Activated CD8-positive, alpha-beta memory T cell treated with anti-CD3 and anti-CD28 coated beads, Interleukin-2, amount 50 U/mL, for 48 hours (primary cell): ENCODE measurements around the gene CCDC187.

Source experiments
- DNase-seq: peaks from one replicate; pipeline ENCODE4 v3.0.0-alpha.2; 2020

Gene CCDC187

DNA sequence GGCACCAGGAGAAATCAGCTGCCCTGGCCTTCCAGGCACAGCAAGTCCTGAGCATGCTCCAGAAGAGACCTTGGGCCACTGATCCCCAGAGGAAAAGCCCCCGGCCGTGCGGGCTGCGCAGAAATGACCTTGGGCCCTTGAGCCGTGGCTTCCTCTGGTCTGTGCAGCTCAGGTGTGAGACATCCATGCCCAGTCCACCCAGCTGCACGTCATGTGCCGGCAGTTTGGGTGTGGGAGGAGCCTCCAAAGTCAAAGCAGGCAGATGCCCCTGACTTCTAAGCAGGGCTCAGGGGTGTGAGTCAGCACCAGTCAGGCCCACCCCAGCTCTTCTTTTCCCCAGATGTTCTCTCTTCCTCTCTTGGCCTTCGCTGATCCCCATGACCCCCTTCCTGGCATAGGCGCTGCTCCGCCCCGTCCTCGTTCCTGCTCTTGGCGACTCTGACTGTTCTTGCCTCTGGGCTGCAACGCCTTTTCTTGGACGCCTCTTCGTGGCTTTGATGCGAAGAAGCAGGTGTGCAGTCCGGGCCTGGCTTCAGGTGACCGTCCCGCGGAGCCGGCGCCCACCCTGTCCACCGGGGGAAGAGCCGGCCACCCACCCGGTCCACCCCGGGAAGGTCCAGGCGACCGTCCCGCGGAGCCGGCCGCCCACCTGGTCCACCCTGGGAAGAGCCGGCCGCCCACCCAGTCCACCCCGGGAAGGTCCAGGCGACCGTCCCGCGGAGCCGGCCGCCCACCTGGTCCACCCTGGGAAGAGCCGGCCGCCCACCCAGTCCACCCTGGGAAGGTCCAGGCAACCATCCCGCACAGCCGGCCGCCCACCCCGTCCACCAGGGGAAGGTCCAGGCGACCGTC lies 52.4 kb downstream of the CCDC187 start:
- no peak for DNase-seq

DNA sequence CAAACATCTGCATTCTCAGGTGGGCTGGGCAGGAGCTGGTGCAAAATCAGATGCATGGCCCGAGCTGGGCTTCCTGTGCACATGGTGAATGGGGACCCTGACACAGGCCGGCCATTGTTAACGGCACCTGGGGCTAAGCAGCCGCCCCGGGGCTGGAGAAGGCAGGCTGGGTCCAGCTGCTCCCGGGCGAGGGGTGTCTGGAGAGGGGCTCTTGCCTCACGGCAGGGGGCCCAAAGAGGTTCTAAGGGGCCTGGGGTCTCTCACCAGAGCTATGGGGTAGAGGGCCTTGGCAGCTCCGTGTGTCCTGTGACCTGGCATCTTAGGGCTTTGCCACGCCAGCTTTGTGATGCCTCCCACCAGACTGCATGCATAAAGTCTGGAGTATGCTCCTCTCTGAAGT lies 53.2 kb downstream of the CCDC187 start:
- DNase-seq: no peak

DNA sequence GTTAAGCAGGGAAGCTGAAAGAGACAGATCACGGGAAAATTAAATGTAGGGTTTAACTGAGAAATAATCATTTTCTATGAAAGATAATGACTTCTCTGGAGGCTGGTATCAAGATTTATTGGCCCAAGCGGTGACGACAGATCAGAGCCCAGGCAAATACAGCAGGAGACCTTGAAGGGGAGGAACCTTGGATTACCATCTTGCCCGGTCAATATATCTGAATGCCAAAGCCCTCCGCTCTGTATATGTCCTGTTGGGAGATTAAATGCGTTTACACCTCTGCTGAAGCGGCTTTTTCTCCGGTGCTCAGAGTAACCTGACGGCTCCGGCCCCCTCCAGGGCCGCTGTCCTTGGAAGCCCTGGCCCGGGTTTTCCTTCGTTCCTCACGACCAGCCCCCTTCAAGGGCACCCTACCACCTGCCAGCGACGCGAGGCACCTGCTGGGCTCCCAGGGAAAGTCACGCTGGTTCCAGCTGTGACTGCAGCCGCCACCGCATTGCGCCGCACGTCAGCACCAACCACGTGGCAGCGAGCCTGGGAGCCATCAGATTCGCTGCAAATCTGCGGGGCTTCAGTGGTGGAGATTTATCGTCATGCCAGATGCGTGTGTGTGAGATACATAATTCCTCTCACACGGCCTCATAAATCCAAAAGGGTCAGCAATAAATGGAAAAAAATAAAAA lies 53.9 kb downstream of the CCDC187 start:
- no peak for DNase-seq

DNA sequence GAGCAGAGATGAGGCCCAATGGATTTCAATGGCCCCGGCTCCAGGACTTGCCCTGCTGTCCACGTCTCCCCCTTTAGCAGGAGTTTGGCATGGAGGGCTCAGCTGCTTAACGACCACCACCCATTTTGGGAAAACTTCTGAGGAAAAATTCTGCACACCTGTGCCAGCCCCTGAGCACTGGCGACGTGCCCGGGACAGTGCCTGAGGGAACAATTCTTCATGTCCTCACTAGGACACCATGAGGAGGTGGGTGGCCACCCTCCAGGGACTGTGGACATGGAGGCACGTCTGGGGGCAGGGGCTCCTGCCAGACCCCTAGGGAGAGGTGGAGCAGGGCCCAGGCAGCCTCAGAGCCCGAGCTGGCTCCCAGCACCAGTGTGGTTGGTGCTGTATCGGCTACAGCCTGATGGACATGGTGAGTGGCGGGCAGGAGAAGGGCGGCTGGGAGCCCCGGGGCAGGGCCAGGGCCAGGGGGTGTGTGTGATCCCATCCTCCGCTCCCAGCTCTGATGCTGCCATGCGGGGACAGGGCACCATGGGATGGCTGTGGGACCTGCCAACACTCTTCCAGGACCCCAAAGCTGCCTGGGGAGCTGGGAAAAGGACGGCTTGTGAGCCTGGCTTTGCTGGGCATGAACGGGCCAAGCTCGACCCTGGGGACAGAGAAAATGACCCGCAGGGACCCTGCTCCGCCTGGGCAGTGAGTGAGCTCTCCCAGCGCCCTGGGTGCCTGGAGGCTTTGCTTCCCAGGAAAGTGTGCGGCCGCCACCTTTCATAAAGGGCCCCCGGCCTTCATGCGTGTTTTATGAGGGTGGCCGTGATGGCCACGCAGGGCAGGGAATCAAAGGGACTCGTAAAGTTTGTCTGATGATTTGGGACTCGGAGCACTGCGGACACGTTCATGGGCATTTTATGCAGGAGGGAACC lies 54.7 kb downstream of the CCDC187 start:
- no peak for DNase-seq

DNA sequence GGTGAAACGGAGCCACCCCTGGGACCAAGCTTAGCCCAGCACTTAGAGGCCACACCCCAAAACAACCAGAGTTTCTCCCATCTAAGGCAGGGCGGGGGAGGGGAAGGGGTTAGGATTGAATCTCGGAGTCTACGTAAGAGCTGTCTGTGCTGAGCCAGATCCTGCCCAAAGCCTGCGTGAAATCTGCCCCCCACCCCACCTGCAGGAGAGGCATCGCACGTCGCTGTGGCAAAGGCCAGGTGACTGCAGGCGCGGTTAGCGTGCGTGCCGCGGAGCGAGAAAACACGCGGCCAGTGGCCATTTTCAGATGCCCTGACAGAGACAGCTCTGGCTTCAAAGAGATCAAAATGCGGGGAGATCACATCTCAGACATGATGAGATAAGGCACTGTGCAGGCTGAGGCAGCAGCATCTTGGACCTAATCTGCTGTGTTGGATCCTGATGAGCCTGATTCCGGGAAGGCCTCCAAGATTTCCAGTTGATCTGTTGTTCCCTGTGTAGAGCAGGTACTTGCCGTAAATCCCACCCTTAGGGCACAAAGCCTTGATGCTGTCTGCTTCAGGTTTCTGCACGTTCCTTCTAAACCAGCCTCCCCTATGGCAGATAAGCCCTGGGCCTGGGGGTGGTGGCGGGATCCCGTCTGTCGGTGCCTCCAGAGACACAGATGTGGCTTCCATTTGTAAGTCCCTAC lies 55.8 kb downstream of the CCDC187 start:
- DNase-seq: no peak

DNA sequence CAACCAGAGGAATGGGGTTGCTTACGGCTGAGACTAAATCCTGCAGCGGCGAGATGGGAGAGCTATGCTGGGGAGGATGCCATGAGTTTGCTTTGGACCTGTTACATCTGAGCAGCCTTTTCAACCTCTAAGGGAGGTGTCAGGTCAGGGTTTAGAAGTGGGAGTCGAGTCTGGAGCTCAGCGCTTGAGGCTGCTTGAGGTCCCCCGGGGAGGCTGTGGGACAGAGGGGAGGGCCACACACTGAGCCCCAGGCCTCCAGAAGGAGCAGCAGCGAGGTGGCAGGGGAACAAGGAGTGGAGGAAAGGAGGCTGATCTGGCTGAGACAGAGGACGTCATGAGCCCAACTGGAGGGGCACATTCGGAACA lies 56.4 kb downstream of the CCDC187 start:
- DNase-seq: no peak

DNA sequence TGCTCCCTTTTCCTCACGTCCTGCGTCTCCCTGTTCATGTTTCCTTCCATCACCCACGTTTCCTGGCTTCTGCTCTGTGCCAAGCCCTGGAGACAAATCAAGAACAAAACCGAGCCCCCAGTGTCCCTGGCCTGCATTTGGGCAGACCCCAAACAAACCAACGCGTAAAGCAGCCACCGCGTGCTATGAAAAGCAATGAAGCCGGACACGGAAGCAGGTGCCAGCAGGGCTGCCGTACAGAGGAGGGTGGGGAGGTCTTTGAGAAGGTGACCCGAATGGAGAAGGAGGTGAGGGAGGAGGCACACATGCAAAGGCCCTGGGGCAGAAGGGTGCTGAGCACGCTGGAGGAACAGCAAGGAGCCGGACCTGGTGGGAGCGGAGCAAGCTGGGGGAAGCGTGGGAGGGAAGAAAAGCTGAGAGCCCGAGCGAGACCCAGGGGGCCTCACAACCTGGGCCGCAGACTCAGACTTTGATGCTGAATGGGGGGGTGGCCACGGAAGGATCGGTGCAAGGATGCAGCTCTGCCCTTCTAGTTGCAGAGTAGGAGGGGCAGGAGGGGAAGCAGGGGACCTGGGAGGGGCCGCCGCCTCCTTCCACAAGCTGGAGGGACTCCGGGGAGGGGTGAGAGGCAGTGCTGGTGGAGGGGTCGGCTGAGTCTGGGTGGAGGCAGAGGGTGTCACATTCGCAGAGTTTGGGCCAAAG lies 56.9 kb downstream of the CCDC187 start:
- DNase-seq: no peak

DNA sequence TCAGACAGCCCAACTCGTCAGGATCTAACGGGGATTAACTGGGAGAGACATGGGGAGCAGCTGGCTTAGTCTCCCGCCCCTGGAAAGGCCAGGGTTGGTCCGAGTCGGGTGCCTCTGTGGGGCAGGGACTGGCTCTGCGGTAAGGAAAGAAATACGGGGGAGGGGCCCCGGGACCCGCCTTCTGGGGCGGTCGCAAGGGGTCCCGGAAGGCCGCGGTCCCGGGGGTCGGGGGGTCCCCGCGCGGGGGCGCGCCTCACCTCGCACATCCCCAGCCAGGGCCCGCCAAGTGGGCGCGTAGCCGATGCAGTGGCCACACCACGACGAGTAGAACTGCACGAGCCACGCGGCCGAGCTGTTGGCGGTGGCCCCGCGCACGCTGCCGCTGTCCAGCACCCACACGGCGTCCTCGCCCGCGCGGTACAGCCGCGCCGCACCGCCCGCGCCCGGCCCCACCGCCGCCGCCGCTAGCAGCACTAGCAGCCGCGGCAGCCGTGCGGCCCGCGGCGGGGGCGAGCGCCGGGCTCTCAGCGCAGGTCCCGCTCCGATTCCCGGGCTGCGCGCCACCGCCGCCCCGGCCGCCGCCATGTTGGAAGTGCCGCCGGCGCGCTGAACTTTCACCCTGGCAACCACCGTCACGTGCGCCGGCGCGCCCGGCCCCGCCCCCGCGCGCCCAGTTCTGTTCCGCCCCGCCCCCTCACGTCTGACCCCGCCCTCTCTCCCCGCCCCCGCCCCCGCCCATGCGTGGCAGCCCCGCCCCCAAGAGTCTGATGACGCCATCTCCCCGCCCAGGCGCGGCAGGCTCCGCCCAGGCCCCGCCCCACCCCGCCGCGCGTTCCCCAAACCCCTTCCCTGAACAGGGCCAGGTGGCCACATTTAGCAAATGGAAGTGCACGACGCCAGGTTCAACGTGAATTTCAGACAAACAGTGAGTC lies 58.4 kb downstream of the CCDC187 start, which contains the start of gene QSOX2:
QSOX2 (minus strand) TSS at position 594 of the 932 bp plus-strand sequence; CDS start at position 585, 9 bp downstream.
- peak; percentile 94 for DNase-seq

DNA sequence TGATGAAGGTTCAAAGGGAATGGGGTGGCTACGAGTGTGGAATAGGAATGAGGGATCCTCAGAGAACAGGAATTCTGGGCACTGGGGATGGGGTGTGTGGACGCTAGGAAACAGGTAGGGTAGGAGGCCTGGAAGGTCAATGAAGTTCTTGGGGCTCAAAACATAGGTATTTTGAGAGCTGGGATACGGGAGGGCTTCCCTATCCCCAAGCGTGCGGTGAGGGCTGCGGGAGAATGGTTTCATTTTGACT lies 59.0 kb downstream of the CCDC187 start:
- no peak for DNase-seq

DNA sequence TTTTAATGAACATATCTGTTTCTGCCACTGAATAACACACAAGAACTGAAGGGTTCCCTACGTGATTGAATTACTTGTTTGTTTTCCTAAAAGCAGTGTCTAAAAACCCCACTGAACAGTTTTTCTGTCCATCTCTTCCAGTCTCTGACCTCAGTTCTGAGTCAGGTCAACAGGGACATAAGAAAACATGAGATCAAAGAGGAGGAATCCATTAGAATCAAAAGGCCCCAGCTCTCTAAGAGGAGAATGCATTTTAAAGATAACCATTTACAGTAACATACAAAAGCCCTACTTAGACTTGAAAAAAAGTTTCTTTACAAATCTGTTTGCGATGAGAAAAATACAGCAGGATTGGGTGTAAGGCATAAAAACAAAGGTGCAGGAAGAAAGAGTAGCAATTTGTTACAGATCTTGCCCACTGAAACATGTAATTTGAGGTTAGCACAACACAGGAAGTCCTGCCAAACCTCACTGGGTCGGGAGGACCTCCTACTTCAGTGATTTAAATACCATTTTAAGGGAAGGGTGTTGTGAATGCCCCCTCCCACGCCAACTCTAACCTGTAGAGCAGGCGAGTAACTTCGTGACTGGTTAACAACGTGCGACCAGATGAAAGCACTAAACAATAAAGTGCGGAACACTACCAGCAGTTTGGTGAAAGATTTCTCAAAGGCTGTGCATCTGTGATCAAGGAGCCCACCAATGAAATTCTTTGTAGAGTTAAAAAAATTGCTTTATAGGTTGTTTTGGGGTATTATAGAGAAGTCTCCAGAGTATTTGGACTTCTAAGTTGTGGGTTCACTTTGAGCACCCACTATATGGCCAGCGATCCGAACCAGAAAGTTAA lies 59.5 kb downstream of the CCDC187 start:
- DNase-seq: peak; percentile 72

DNA sequence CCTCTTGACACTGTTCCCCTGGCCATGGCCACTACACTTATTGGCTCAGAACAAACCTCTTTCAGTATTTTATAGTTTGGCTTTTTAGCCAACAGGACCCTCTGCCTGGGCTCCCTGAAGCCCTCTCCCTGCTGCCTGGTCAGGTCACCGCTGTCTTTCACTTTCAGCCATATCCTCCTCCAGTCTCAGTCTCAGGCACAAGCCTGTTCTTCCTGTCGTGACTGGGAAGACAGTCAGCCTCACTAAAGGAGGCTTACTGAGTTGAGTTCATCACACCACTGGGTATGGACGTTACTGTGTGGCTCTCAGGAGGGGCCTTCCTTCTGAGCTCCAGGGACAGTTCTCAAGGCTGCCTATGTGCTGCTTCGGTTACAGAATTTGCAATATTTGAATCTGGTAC lies 60.3 kb downstream of the CCDC187 start:
- DNase-seq: no peak

DNA sequence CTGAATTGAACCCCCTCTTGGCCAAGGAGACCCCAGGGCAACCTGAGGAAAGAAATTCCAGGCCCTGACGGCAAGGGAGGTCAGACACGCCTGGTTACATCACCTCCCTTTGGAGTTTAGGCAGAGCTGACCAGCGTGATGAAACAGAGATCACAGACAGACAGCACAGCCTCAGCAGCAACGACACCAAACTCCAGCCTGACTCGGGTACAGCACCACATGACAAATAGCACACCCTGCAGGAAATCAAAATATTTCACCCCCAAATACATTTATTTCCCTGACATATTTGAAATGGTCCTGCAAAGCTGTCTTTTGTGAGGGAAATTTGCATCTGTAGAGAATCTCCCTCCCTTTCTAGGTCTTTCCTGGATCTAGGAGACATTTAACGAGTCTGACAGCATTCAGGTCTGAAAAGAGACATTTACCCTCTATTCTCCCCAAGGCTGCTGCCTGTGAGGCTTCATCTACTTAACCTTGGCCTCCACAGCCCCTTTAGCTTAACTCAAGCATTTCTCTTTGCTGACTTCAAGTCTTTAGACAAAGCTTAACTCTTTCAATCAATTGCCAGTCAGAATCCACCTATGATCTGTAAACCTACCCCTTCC lies 60.9 kb downstream of the CCDC187 start:
- no peak for DNase-seq

DNA sequence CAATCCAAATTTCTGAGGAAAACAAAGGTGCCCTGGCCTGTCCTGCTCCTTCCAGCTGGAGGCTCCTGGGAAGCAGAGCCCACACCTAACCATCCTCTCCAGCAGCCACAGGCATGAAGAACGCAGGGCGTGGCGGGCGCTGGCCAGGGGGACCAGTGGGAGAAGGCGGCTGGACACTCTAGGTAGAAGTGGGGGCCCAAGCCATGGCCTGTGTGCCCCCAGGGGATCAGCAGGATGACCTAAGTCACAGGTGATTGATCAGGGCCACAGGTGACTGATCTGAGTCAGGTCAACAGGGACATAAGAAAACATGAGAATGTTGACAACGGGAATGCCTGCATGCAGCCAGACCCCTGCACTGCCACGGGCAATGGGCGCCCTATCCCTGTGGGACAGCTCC lies 61.6 kb downstream of the CCDC187 start:
- DNase-seq: no peak

DNA sequence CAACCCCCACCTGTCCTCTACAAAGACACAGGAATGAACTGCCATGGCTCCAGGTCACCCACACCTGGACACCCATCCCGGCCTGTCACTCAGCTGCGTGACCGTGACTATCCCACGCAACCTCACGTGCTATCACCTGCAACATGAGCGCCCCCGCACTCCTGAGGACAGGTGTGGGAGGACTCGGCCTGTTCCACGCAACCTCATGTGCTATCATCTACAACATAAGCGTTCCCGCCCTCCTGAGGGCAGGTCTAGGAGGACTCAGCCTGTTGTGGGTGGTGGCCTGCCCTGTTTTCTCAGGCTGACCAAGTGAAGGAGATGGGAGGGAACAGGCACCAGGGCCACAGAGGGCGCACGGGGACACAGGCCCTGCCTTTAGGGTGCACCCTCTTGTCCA lies 62.4 kb downstream of the CCDC187 start:
- DNase-seq: no peak

DNA sequence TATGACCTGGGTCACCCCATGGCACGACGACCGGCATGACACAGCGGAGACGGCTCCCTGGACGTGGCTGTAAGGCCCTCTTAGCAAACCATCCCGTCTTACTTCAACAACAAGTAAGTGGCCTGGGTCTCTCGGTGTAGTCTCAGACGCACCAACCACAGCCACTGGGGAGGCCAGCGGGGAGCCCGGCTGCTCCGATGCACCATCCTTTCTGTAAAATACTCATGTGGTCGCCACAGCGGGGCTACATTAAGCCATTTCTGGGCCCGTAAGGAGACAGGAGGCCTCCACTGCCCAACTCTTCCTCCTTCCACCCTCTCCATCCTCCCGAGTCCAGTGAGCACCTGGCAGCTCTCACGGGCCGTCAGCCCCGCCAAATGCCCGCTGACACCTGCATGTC lies 63.0 kb downstream of the CCDC187 start:
- no peak for DNase-seq

DNA sequence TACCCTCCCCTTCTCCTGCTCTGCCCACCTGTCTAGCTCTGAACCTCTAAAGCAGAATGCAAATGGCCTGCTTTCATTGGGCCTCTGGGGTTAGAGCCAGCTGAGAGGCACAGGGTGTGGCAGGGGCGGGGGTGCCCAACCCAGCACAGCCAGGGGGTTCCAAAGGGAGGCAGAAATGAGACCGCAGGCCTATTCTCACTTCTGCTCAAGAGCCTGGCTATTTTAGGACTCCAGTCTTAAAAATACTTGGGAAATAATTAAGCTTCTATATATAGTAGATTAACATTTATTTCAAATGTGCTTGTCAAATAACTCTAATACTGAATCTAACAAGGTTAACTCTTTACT lies 63.9 kb downstream of the CCDC187 start:
- DNase-seq: no peak

DNA sequence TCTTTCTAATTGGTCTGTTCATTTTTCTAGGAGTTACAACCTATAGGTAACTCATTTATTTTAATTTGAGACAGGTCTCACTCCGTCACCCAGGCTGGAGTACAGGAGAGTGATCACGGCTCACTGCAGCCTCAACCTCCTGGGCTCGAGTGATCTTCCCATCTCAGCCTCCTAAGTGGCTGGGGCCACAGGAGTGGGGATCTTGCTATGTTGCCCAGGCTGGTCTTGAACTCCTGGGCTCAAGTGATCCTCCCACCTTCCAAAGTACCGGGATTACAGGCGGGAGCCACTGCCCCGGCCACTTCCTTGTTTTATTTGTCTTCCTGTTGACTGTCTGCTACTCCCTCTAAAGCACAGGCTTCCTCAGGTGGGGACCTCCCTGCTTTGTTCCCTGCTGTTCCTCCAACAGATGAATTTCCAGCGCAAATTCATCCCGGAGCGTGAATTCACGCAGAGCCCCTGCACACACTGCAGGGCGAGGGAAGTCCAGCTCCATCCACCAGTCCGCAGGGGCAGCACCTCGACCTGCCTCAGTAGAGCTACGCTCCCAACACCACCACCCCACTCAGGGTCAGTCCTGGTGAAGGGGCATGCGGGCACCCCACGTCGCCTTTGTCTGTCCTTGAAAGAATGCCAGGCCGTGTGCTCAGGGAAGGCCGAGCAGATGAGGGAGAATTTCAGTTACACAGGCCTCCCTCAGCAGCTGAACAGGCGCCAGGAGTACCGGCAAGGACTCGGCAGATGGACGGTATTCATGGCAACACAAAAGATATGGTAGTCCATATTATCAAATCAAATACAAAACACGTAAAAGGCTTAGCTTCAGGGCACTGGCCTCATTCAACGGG lies 64.5 kb downstream of the CCDC187 start:
- no peak for DNase-seq

DNA sequence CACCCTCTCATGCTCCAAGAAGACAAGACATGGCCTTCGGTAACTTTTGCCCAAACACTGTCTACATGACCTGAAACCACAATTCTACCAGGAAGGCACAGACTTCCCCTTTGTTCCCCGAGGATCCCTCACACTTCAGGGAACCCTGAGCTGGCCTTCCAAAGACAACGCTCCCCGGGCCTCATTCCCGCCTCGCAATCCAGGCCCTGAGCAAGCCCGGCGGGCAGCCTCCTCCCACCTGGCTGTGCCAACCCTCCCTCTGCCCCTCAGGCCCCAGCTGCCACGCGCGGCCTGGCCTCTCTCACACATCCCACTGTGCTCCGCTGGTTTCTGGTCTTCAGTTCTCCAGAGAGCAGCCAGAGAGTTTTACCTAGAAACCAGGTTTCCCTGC lies 65.6 kb downstream of the CCDC187 start:
- DNase-seq: no peak
